ENCODE data around the gene CORO1C.
A peak's percentile ranks its signal among the peaks of the same experiment; 100 is the strongest.

Gene CORO1C

GRCh38 chr12:108614041-108614440 lies 117.3 kb downstream of the CORO1C start:
- no peak for DNase-seq (ENCODE audit: low read depth)

- no peak for DNase-seq (ENCODE audit: low read depth)
Measured at GRCh38 chr12:108613548-108613947, 117.8 kb downstream of the CORO1C start.

GRCh38 chr12:108612788-108613282 lies 118.5 kb downstream of the CORO1C start:
- no peak for DNase-seq (ENCODE audit: low read depth)

- peak; percentile 43 for DNase-seq (ENCODE audit: low read depth)
Measured at GRCh38 chr12:108611884-108612415, 119.4 kb downstream of the CORO1C start.

- no peak for DNase-seq (ENCODE audit: low read depth)
Measured at GRCh38 chr12:108610856-108611605, 120.3 kb downstream of the CORO1C start.

GRCh38 chr12:108610336-108610815 lies 120.9 kb downstream of the CORO1C start:
- DNase-seq (ENCODE audit: low read depth): no peak

GRCh38 chr12:108609537-108610335 lies 121.6 kb downstream of the CORO1C start:
- DNase-seq (ENCODE audit: low read depth): no peak

- DNase-seq (ENCODE audit: low read depth): no peak
Measured at GRCh38 chr12:108608616-108609015, 122.7 kb downstream of the CORO1C start.

- no peak for DNase-seq (ENCODE audit: low read depth)
Measured at GRCh38 chr12:108607981-108608600, 123.2 kb downstream of the CORO1C start.

- no peak for DNase-seq (ENCODE audit: low read depth)
Measured at GRCh38 chr12:108606492-108606891, 124.8 kb downstream of the CORO1C start.

GRCh38 chr12:108605690-108606406 lies 125.5 kb downstream of the CORO1C start:
- DNase-seq (ENCODE audit: low read depth): no peak

GRCh38 chr12:108605000-108605689 lies 126.2 kb downstream of the CORO1C start:
- DNase-seq (ENCODE audit: low read depth): no peak

GRCh38 chr12:108604208-108604941 lies 126.9 kb downstream of the CORO1C start:
- no peak for DNase-seq (ENCODE audit: low read depth)

- DNase-seq (ENCODE audit: low read depth): no peak
Measured at GRCh38 chr12:108603743-108604142, 127.6 kb downstream of the CORO1C start.

- no peak for DNase-seq (ENCODE audit: low read depth)
Measured at GRCh38 chr12:108602976-108603704, 128.2 kb downstream of the CORO1C start.

GRCh38 chr12:108602209-108602705 lies 129.1 kb downstream of the CORO1C start:
- no peak for DNase-seq (ENCODE audit: low read depth)

- no peak for DNase-seq (ENCODE audit: low read depth)
Measured at GRCh38 chr12:108600702-108601007, 130.7 kb downstream of the CORO1C start.

GRCh38 chr12:108599948-108600701 lies 131.2 kb downstream of the CORO1C start:
- DNase-seq (ENCODE audit: low read depth): no peak

- no peak for DNase-seq (ENCODE audit: low read depth)
Measured at GRCh38 chr12:108599541-108599940, 131.8 kb downstream of the CORO1C start.

Measured in stimulated activated CD4-positive, alpha-beta T cell treated with anti-CD3 and anti-CD28 coated beads, Interleukin-2, amount 100 ng/mL, for 4 hours (primary cell).